HG02870 (cell line): ENCODE measurements around the gene PODN.

Experiments used
- ATAC-seq: cut with Tn5 transposase; IDR thresholded peaks from one replicate; pipeline ENCODE4 v1.9.1; 2021; ENCODE audit warnings: mild to moderate bottlenecking, moderate library complexity; ENCODE audit not compliant: unreplicated experiment

PODN gene

GRCh38 chr1:53061859-53062707 lies at the start of gene PODN:
PODN (plus strand) TSS chr1:53062213; CDS start chr1:53069856, 7,643 bp downstream.
- ATAC-seq: no peak

GRCh38 chr1:53014791-53015507 lies 47.1 kb upstream of the PODN start:
- peak; percentile 86 for ATAC-seq

DNA sequence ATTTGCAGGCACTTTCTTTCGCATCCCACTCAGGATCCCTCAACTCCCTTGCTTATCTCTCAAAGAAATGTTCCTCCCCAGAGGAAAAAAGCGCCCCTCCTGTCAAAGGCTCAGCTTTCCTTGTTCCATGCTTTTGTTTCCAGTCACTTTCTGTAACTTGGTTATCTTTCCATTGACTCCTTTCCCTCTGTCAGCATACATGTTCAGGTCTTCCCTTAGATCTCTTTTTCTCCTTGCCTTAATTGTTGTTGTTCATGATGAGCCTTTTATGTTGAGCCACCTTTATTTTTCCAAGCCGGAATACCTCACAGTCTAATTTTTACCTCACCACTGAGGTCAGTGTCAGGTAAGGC lies 46.5 kb upstream of the PODN start:
- no peak for ATAC-seq

DNA sequence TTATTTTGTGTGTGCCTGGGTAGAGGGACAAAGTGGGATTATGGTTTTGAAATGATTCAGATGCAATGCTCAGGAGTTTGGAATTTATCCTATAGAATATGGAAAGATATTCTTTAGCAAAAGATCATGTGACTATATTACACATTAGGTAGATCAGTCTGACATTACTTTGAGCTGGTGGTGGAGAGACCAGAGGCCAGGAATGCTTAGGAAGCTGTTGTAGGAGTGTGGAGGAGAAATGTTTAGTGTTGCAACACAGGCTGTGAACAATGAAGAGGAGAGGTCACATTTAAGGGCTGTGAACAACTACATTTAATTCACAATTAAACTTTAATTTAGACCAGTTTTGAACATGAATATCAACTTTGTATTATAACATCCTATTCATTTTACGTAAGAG lies 45.3 kb upstream of the PODN start:
- no peak for ATAC-seq

- no peak for ATAC-seq
Measured at GRCh38 chr1:53020588-53020987, 41.4 kb upstream of the PODN start.

DNA sequence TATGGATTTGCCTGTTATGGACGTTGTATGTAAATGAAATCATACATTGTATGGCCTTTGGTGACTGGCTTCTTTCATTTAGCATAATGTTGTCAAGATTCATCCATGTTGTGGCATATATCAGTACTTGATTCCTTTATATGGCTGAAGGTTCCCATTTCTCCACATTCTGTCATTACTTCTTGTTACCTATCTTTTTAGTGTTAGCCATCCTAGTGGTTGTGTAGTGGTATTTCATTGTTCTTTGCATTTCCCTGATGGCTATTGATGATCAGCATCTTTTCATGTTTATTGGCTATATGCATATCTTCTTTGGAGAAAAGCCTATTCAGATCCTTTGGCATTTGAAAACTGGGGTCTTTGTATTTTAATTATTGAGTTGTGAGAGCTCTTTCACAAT lies 39.8 kb upstream of the PODN start:
- no peak for ATAC-seq

- ATAC-seq: no peak
Measured at GRCh38 chr1:53023546-53023945, 38.5 kb upstream of the PODN start.

GRCh38 chr1:53024117-53024516 lies 37.9 kb upstream of the PODN start:
- no peak for ATAC-seq

GRCh38 chr1:53025034-53025768 lies 36.8 kb upstream of the PODN start:
- no peak for ATAC-seq

GRCh38 chr1:53025769-53026112 lies 36.3 kb upstream of the PODN start:
- ATAC-seq: no peak

DNA sequence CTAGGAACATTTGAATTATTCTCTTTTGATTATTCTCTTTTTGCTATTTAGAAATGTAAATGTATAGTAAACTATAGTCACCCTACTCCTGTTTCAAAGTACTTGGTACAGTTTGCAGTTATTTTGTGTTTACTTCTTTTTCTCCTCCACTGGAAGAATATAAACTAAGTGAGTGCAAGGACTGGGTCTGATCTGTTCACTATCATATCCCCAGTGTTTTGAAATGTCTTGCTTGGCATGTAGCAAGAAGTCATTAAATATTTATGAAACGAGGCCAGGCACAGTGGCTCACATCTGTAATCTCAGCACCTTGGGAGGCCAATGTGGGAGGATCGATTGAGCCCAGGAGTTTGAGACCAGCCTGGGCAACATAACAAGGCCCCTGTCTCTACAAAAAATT lies 35.8 kb upstream of the PODN start:
- no peak for ATAC-seq

- no peak for ATAC-seq
Measured at GRCh38 chr1:53031732-53032131, 30.3 kb upstream of the PODN start.

- ATAC-seq: no peak
Measured at GRCh38 chr1:53037159-53037558, 24.9 kb upstream of the PODN start.

DNA sequence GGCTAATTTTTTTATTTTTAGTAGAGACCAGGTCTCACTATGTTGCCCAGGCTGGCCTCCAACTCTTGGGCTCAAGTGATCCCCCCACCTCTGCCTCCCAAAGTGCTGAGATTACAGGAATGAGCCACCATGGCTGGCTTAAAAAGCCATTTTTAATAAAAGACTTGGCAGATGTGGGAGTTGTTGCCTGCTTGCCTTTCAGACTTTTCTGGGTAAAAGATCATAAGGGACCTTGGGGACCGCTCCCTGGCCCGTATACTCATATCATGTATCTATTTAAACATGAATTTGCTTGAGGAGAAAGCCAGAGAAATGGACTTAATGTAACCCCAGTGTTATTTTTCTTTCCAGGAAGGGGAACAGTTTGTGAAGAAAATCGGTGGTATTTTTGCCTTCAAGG lies 23.4 kb upstream of the PODN start:
- ATAC-seq: no peak

- no peak for ATAC-seq
Measured at GRCh38 chr1:53043271-53043670, 18.7 kb upstream of the PODN start.

DNA sequence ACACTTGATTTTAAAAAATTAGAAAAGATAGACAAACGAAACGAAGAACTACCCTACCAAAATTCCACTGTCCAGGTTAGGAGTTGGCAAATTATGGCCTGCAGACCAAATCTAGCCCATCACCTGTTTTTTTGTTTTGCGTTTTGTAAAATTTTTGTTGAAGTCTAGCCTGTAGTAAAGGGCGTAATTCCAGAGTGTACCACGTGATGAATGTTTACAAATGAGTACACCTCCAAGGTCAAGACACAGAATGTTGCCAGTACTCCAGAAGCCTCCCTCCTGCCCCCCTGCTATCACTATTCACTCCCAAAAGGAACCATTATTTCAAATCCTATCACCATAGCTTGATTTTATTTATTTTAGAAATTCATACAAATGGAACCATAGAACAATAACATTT lies 17.1 kb upstream of the PODN start:
- no peak for ATAC-seq

DNA sequence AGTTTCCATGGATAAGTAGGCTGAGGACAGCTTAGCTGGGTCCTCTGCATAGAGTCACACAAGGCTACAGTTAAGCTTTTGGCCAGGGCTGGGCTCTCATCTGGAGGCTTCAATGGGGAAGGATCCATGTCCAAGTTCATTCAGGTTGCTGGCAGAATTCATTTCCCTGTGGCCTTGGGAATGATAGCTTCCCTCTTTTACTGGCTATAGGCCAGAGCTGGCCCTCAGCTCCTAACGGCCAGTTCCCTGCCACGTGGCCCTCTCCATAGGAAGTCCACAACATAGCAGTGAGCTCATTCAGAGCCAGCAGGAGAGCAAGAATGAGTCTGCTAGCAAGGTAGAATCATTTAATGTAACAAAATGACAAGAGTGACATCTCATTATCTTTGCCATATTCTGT lies 15.1 kb upstream of the PODN start:
- no peak for ATAC-seq

DNA sequence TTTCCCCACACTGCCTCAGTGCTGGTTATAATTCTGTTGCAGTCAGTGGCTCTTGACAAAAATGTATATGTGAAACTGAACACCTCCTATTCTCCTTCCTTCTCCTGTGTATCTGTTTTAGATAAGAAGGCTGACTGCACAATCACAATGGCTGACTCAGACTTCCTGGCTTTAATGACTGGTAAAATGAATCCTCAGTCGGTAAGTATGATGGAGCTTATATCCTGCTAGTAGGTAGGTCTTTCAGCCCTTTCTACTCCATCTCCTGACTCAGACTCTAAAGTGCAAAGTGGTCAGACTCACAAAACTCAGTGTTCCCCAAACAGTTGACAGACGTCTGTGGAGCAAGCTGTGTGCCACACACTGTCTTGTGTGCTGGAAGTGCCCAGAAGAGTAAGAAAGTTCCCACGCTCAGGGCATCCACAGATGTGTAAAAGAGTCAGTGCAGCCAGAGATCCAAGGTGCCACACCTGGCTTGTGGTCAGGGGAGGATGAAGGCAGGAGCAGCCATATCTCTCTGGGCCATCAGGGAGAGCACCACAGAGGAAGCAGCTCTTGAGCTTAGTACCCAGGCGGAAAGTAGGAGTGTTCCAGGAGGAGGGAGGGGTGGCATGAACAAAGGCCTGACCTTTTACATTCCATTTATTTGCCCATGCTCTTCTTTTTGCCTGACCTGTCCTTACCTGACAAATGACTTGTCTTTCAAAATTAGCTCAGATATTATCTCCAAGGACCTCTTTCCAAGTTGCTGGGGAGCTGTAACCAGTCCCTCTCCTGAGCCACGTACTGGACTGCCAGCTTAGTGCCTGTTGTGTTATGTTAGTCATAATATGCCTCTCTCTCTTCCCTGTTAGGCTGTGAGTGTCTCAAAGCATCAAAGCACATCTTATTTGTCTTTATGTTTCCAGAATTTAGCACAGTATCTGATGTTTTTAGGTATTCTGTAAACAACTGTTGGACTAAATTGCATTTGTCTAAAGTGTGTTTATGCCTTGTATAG lies 14.0 kb upstream of the PODN start:
- no peak for ATAC-seq

DNA sequence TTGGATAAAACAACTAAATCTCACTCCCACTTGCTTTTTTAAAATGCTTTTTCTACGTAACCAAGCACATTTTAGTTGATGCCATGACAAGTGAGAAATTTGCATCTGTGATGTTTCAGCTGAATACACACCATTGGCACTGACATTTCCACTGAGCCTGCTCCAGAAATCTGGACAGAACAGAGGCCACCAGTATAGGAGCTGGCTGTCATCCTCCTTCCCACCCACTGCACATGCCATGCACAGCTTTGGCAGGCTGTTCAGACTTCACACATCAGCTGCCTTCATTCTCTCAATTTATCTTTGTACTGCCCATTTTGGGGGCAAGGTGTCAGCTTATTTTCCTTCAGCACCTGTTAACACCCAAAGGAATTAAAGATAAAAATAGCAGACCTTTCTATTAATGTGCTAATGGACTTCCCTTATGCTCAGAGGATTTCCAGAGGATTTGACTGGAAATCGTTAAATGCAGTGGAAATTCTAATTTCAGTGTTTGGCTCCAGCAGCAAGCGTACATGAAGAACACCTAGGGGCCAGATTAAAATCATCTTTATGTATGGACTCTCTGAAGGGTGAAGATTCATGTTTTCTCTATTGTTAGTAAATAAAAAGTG lies 12.9 kb upstream of the PODN start:
- no peak for ATAC-seq

DNA sequence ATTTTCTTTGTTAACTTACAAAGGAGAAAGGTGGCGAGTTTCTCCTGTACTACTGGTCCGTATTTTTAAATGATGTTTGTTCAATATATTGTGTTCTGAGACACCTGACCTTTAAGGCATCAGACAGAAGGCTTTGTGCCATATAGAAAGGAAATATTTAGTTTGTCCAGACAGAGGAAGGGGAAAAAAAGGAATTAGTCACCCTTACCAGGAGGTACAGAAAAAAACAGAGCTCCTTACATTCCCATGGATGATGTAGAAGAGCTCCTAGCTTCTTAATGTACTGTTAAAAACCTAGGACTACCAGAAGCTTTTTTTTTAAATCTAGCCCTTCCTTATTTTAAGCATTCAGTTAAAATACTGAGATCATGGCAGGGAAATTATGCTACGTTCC lies 12.4 kb upstream of the PODN start:
- no peak for ATAC-seq
